Ascending aorta (tissue), 2 donors: ENCODE measurements around the gene BANF1. TPM values are rescaled to one million over a fixed set of nuclear protein-coding genes. Genes with fewer than 3 reads are reported as not detected.

Source experiments
- DNase-seq, 2 donors: peaks; one replicate each; pipeline ENCODE4 v3.0.0-alpha.2; 2019; ENCODE audit warnings: low spot score in 2 of 2
- H3K27ac ChIP-seq, 2 donors: fragments of 200-600 bp; sonication (generic); one replicate each; pipeline ENCODE4 v1.5.1; 2016 to 2017; ENCODE audit warnings: mild to moderate bottlenecking in 1 of 2
- H3K27me3 ChIP-seq: fragments of 200-600 bp; sonication (generic); one replicate; pipeline ENCODE4 v1.5.1; 2017
- H3K36me3 ChIP-seq, 2 donors: fragments of 200-600 bp; sonication (generic); one replicate each; pipeline ENCODE4 v1.5.1; 2016
- H3K4me1 ChIP-seq, 2 donors: fragments of 200-600 bp; sonication (generic); one replicate each; pipeline ENCODE4 v1.5.1; 2016 to 2017; ENCODE audit warnings: mild to moderate bottlenecking in 1 of 2
- H3K4me3 ChIP-seq, 2 donors: fragments of 200-600 bp; sonication (generic); one replicate each; pipeline ENCODE4 v1.5.1; 2016 to 2017; ENCODE audit warnings: mild to moderate bottlenecking in 1 of 2
- H3K9me3 ChIP-seq, 2 donors: fragments of 200-600 bp; sonication (generic); one replicate each; pipeline ENCODE4 v1.5.1; 2016
- intact Hi-C: fragments of 100-400 bp; cut with DNase I; formaldehyde crosslinking; loops from one replicate; pipeline ENCODE4 v1.15.1; 2023
- total RNA-seq: library from RNA; depleted of rRNA; stranded (reverse); fragments of >200 nt; gene quantifications from one replicate; pipeline ENCODE4 v1.1.0, GENCODE V29; 2016
- TF ChIP-seq, protein P1 (sequence below), 3 experiments: fragments of 200-600 bp in 2 of 3; fragments of 450-650 bp in 1 of 3; sonication (generic) in 2 of 3; IDR thresholded peaks; one replicate each; pipeline ENCODE4 v1.5.1; 2016 to 2019; ENCODE audit warnings: antibody characterized with exemption in 3 of 3, mild to moderate bottlenecking in 1 of 3, moderate library complexity in 1 of 3

The BANF1 gene
- total RNA-seq, 1 donor from 2014 or later, result 11.7 TPM

- H3K27ac ChIP-seq, result peak overlapping the region; percentile 86 to 96
- peaks cover 17 to 22% of the 10 kb centered on the region in 2 donors for H3K36me3 ChIP-seq
- H3K4me3 ChIP-seq, result peak overlapping the region; percentile 89 to 100
- H3K27me3 ChIP-seq, result no peaks in the 10 kb centered on the region
- intact Hi-C loops, result loop anchor here (1.0 kb wide), 4 partner anchors 28 to 77 kb away; partner anchors contain the start of genes BANF1, C11orf68, DRAP1 and EIF1AD
- no peak for DNase-seq
- TF ChIP-seq, protein P1, sequence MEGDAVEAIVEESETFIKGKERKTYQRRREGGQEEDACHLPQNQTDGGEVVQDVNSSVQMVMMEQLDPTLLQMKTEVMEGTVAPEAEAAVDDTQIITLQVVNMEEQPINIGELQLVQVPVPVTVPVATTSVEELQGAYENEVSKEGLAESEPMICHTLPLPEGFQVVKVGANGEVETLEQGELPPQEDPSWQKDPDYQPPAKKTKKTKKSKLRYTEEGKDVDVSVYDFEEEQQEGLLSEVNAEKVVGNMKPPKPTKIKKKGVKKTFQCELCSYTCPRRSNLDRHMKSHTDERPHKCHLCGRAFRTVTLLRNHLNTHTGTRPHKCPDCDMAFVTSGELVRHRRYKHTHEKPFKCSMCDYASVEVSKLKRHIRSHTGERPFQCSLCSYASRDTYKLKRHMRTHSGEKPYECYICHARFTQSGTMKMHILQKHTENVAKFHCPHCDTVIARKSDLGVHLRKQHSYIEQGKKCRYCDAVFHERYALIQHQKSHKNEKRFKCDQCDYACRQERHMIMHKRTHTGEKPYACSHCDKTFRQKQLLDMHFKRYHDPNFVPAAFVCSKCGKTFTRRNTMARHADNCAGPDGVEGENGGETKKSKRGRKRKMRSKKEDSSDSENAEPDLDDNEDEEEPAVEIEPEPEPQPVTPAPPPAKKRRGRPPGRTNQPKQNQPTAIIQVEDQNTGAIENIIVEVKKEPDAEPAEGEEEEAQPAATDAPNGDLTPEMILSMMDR (IDR thresholded peaks at IDR 0.05), result no peak
- no peaks in the 10 kb centered on the region for H3K9me3 ChIP-seq
- H3K4me1 ChIP-seq, result peaks cover 15 to 23% of the 10 kb centered on the region in 2 donors
Observed at GRCh38 chr11:65960824-65961266, 41.5 kb upstream of the BANF1 start.

- H3K27ac ChIP-seq, result peak within 1 kb of the TSS; percentile 86 to 96
- peak; percentile 86 to 99 for DNase-seq
- TF ChIP-seq, protein P1 (IDR thresholded peaks at IDR 0.05), result peak in 1 of 3 experiments; percentile 13
- peaks cover 15 to 23% of the 10 kb centered on the region in 2 donors for H3K4me1 ChIP-seq
- no peaks in the 10 kb centered on the region for H3K9me3 ChIP-seq
- H3K27me3 ChIP-seq, result no peaks in the 10 kb centered on the region
- peaks cover 24 to 29% of the 10 kb centered on the region in 2 donors for H3K36me3 ChIP-seq
- intact Hi-C loops, result loop anchor here (1.0 kb wide), 5 partner anchors 28 to 77 kb away; partner anchors contain the start of genes BANF1, C11orf68, DRAP1 and EIF1AD
- H3K4me3 ChIP-seq, result peak within 1 kb of the TSS; percentile 89 to 100
Observed at GRCh38 chr11:65961267-65962140, 40.8 kb upstream of the BANF1 start, which contains the start of gene SART1. SART1 (plus strand) TSS chr11:65961734; CDS start chr11:65961781, 47 bp downstream.

DNA sequence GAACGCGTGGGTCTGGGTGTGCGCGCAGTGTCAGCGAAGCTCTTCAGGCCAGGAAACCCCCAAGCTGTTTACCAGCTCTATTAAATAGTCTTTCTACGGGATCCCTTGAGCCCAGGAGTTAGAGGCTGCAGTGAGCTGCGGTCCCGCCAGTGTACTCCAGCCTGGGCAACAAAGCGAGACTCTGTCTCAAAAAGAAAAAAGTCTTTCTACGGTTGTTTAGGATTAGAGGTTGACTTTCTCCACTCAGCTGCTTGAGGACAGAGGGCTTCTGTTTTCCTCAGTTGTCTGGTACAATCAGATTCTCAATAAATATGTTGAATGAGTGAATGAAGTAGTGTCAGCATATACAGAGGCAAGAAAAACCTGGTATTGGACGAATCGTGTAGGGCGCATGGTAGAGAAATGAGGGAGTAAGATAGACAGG lies 40.1 kb upstream of the BANF1 start:
- no peak for DNase-seq
- peak overlapping the region; percentile 86 to 96 for H3K27ac ChIP-seq
- H3K36me3 ChIP-seq, result peaks cover 30 to 35% of the 10 kb centered on the region in 2 donors
- intact Hi-C loops, result loop anchor here (1.0 kb wide), 1 partner anchor 74 kb away; the partner anchor contains the start of gene FIBP
- no peaks in the 10 kb centered on the region for H3K9me3 ChIP-seq
- H3K27me3 ChIP-seq, result no peaks in the 10 kb centered on the region
- peak overlapping the region; percentile 89 to 100 for H3K4me3 ChIP-seq
- H3K4me1 ChIP-seq, result peaks cover 15 to 23% of the 10 kb centered on the region in 2 donors
- TF ChIP-seq, protein P1 (IDR thresholded peaks at IDR 0.05), result no peak

- TF ChIP-seq, protein P1 (IDR thresholded peaks at IDR 0.05), result no peak
- Histone ChIP-seq H3K27ac (no peak overlapping the region), H3K4me1 (peaks cover 15 to 23% of the 10 kb centered on the region in 2 donors), H3K36me3 (peaks cover 56 to 63% of the 10 kb centered on the region in 2 donors), H3K4me3 (no peak overlapping the region), H3K27me3 (no peaks in the 10 kb centered on the region), H3K9me3 (no peaks in the 10 kb centered on the region)
- no peak for DNase-seq
- intact Hi-C loops, result no loop called here
Observed at GRCh38 chr11:65964906-65965305, 37.4 kb upstream of the BANF1 start.

- TF ChIP-seq, protein P1 (IDR thresholded peaks at IDR 0.05), result no peak
- Histone ChIP-seq H3K9me3 (no peaks in the 10 kb centered on the region), H3K36me3 (peaks cover 61 to 69% of the 10 kb centered on the region in 2 donors), H3K4me3 (no peak overlapping the region), H3K27me3 (no peaks in the 10 kb centered on the region), H3K4me1 (peaks cover 15 to 20% of the 10 kb centered on the region in 2 donors), H3K27ac (no peak overlapping the region)
- intact Hi-C loops, result no loop called here
- no peak for DNase-seq
Observed at GRCh38 chr11:65965986-65966762, 36.1 kb upstream of the BANF1 start.
